SK-N-MC (cell line): Measurements from ENCODE around the gene DDX59.

ENCODE experiments used
- EZH2 ChIP-seq: fragments of 200-600 bp; sonication (generic); IDR thresholded peaks from one replicate; pipeline ENCODE4 v1.6.1; 2017; ENCODE audit warnings: antibody characterized with exemption
- POLR2AphosphoS5 ChIP-seq: IDR thresholded peaks from 2 replicates; pipeline ENCODE4 v1.6.1; 2012; ENCODE audit warnings: mild to moderate bottlenecking, low read depth, low read length, borderline replicate concordance

DNA sequence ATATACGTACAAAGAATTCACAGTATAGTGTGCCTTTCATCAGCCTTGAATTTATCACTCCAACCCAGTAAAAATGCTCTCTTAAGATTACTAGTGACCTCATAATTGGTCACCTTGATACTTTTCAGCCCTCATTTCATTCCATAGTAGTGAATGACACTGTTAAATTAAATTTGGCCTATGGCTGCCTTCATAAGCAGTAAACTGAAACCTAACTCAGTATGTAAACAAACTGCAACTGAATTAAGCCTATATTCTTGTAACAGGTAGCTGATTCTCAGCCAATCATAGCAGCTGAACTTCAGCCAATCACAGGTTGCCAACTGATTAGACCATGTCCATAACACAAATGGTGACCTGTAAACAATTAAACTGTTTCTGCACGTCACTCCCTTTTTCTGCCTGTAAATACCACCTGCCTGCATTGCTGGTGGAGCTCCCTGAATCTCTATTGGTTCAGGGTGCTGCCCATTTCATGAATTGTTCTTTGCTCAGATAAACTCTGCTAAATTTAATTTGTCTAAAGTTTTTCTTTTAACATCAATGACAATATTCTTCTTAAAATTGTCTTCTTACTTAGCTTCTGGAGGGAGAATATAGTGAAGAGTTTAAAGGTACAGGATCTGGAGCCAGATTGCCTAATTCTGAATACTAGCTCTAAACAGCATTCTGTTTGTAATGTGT lies 44.9 kb upstream of the DDX59 start:
- TF ChIP-seq POLR2AphosphoS5 (no peak), EZH2 (no peak)
